Inferior parietal cortex (tissue), 1 donor: ENCODE measurements around the gene S100A10.

Experiments used
- DNase-seq: peaks from one replicate; pipeline ENCODE4 v3.0.0-alpha.2; 2016; ENCODE audit errors: extremely low spot score

S100A10 gene

GRCh38 chr1:151993734-151994496 is at the start of gene S100A10:
Gene S100A10, minus strand, starts transcription at chr1:151993859. Its CDS starts 7,629 bp downstream, at chr1:151986230.
- no peak for DNase-seq

GRCh38 chr1:152042030-152042429 is 48.4 kb upstream of the S100A10 start:
- DNase-seq: no peak

GRCh38 chr1:152039886-152040285 is 46.2 kb upstream of the S100A10 start:
- no peak for DNase-seq

GRCh38 chr1:152039461-152039860 is 45.8 kb upstream of the S100A10 start:
- DNase-seq: no peak

- no peak for DNase-seq
These were observed 45.2 kb upstream of the S100A10 start for GRCh38 chr1:152038871-152039270.

GRCh38 chr1:152036267-152037216 is 42.9 kb upstream of the S100A10 start, which contains the start of gene S100A11:
Gene S100A11, minus strand, starts transcription at chr1:152037004. Its CDS starts 89 bp downstream, at chr1:152036915.
- peak; percentile 17 for DNase-seq

GRCh38 chr1:152035539-152036266 is 42.0 kb upstream of the S100A10 start:
- no peak for DNase-seq

GRCh38 chr1:152034654-152035538 is 41.2 kb upstream of the S100A10 start:
- DNase-seq: peak; percentile 22

GRCh38 chr1:152034324-152034653 is 40.6 kb upstream of the S100A10 start:
- no peak for DNase-seq

- no peak for DNase-seq
These were observed 36.2 kb upstream of the S100A10 start for GRCh38 chr1:152029929-152030211.

- no peak for DNase-seq
These were observed 35.7 kb upstream of the S100A10 start for GRCh38 chr1:152029144-152029928.

- DNase-seq: no peak
These were observed 33.2 kb upstream of the S100A10 start for GRCh38 chr1:152026895-152027294.

GRCh38 chr1:152024223-152024622 is 30.6 kb upstream of the S100A10 start:
- DNase-seq: no peak

- DNase-seq: no peak
These were observed 29.6 kb upstream of the S100A10 start for GRCh38 chr1:152023221-152023620.

GRCh38 chr1:152022474-152022873 is 28.8 kb upstream of the S100A10 start:
- DNase-seq: no peak

GRCh38 chr1:152021569-152021968 is 27.9 kb upstream of the S100A10 start:
- DNase-seq: no peak

- DNase-seq: no peak
These were observed 27.2 kb upstream of the S100A10 start for GRCh38 chr1:152020849-152021248.

GRCh38 chr1:152018537-152018936 is 24.9 kb upstream of the S100A10 start:
- no peak for DNase-seq

GRCh38 chr1:152015766-152016165 is 22.1 kb upstream of the S100A10 start:
- DNase-seq: no peak

- DNase-seq: no peak
These were observed 21.3 kb upstream of the S100A10 start for GRCh38 chr1:152014943-152015342.
